HCT116 (cell line): ENCODE measurements around the gene CA5B. TPM values are rescaled to one million over a fixed set of nuclear protein-coding genes. Genes with fewer than 3 reads are reported as not detected.

Source experiments
- ATAC-seq: fragments of 200-7000 bp; cut with Tn5 transposase; 2 replicates; pipeline ENCODE4 v1.9.1; 2020; ENCODE audit warnings: mild to moderate bottlenecking, moderate library complexity
- BruUV-seq: library from RNA; stranded (reverse); fragments of 400-500 nt; replicated peaks from 2 replicates; lab custom pipeline; 2021; lab: Mats Ljungman, UMichigan
- CTCF ChIA-PET: fragments of 300-600 bp; sonication (Branson Sonifier 250); formaldehyde crosslinking; loops from one replicate; lab custom pipeline; 2021; ENCODE audit warnings: antibody characterized with exemption; lab: Charles Lee
- POLR2A ChIA-PET: fragments of 300-600, 350-600 bp; sonication (Branson Sonifier 250); formaldehyde crosslinking; loops from one replicate; lab custom pipeline; 2021; ENCODE audit warnings: antibody characterized with exemption; lab: Charles Lee
- RAD21 ChIA-PET, 2 experiments: fragments of 300-600 bp; sonication (Branson Sonifier 250); formaldehyde crosslinking; loops; one replicate each; lab custom pipeline; 2023; ENCODE audit warnings: low total read pairs in 2 of 2; ENCODE audit not compliant: uncharacterized antibody in 2 of 2, unreplicated experiment in 2 of 2, low non-redundant PET in 1 of 2; lab: Charles Lee
- DNase-seq: peaks from one replicate; pipeline ENCODE4 v3.0.0-alpha.2; 2010; ENCODE audit warnings: low read depth, low spot score
- H2AFZ ChIP-seq: fragments of 200-600 bp; shearing (Covaris generic), sonication (generic); 2 replicates; pipeline ENCODE4 v1.6.1; 2017; ENCODE audit warnings: low read depth, mixed run types, mixed read lengths, antibody characterized with exemption, low read length; ENCODE audit not compliant: poor library complexity, severe bottlenecking
- H3K27ac ChIP-seq: 2 replicates; pipeline ENCODE4 v1.5.1; 2012; ENCODE audit warnings: low read depth, low read length
- H3K27me3 ChIP-seq: fragments of 200-600 bp; sonication (generic); 2 replicates; pipeline ENCODE4 v1.6.1; 2016; ENCODE audit warnings: mixed run types, low read length, mixed read lengths; ENCODE audit not compliant: insufficient read depth
- H3K36me3 ChIP-seq, 2 experiments: fragments of 200-500 bp in 1 of 2; fragments of 200-600 bp in 1 of 2; sonication (Bioruptor generic) in 1 of 2; sonication (generic) in 1 of 2; 2 replicates each; pipeline versions ENCODE4 v1.5.1 to v1.6.1; 2014 to 2016; ENCODE audit warnings: low read length in 2 of 2, inconsistent platforms in 1 of 2, mixed read lengths in 1 of 2, mixed run types in 1 of 2; ENCODE audit not compliant: insufficient read depth in 2 of 2, control insufficient read depth in 1 of 2
- H3K4me1 ChIP-seq, 2 experiments: fragments of 200-600 bp in 1 of 2; sonication (generic) in 1 of 2; 2 replicates each; pipeline versions ENCODE4 v1.5.1 to v1.6.1; 2012 to 2017; ENCODE audit warnings: low read length in 2 of 2, inconsistent platforms in 1 of 2, mild to moderate bottlenecking in 1 of 2, mixed read lengths in 1 of 2, mixed run types in 1 of 2, moderate library complexity in 1 of 2; ENCODE audit not compliant: insufficient read depth in 2 of 2, control insufficient read depth in 1 of 2
- H3K4me2 ChIP-seq: fragments of 200-600 bp; sonication (generic); 2 replicates; pipeline ENCODE4 v1.6.1; 2017; ENCODE audit warnings: mixed run types, low read length, mixed read lengths
- H3K4me3 ChIP-seq, 2 experiments: fragments of 200-600 bp in 1 of 2; sonication (generic) in 1 of 2; replicated peaks in 1 of 2; 2 replicates each; pipeline ENCODE4 v1.5.1; 2011 to 2016; ENCODE audit warnings: low read length in 2 of 2, control low read depth in 1 of 2, low read depth in 1 of 2, mild to moderate bottlenecking in 1 of 2, mixed read lengths in 1 of 2, mixed run types in 1 of 2
- H3K79me2 ChIP-seq: fragments of 200-600 bp; sonication (generic); 2 replicates; pipeline ENCODE4 v1.6.1; 2017; ENCODE audit warnings: mild to moderate bottlenecking, mixed run types, low read length, moderate library complexity, mixed read lengths; ENCODE audit not compliant: insufficient read depth
- H3K9ac ChIP-seq: fragments of 200-600 bp; sonication (generic); 2 replicates; pipeline ENCODE4 v1.6.1; 2016; ENCODE audit warnings: low read length, mixed read lengths
- H3K9me2 ChIP-seq: fragments of 200-600 bp; sonication (generic), shearing (Covaris generic); 2 replicates; pipeline ENCODE4 v1.6.1; 2017; ENCODE audit warnings: mixed run types, mild to moderate bottlenecking, moderate library complexity; ENCODE audit not compliant: insufficient read depth
- H3K9me3 ChIP-seq, 2 experiments: fragments of 200-500 bp in 1 of 2; fragments of 200-600 bp in 1 of 2; sonication (Bioruptor generic) in 1 of 2; sonication (generic) in 1 of 2; 2 replicates each; pipeline ENCODE4 v1.6.1; 2014 to 2017; ENCODE audit warnings: low read length in 2 of 2, mixed read lengths in 2 of 2, inconsistent platforms in 1 of 2, low read depth in 1 of 2, mild to moderate bottlenecking in 1 of 2, mixed run types in 1 of 2, moderate library complexity in 1 of 2; ENCODE audit not compliant: control insufficient read depth in 1 of 2, insufficient read depth in 1 of 2
- H4K20me1 ChIP-seq: fragments of 200-600 bp; sonication (generic), shearing (Covaris generic); 2 replicates; pipeline ENCODE4 v1.6.1; 2017; ENCODE audit warnings: mixed run types, mild to moderate bottlenecking, moderate library complexity; ENCODE audit not compliant: insufficient read depth
- CBX3 ChIP-seq: IDR thresholded peaks from 2 replicates; pipeline ENCODE4 v1.6.1; 2012; ENCODE audit warnings: low read depth
- EZH2 ChIP-seq: fragments of 200-600 bp; sonication (generic); IDR thresholded peaks from 2 replicates; pipeline ENCODE4 v1.6.1; 2017; ENCODE audit warnings: antibody characterized with exemption, mixed run types
- POLR2A ChIP-seq: IDR thresholded peaks from 2 replicates; pipeline ENCODE4 v1.7.0; 2011; ENCODE audit warnings: borderline replicate concordance; ENCODE audit not compliant: insufficient read depth, insufficient read length; ENCODE audit errors: extremely low read depth
- SP1 ChIP-seq: IDR thresholded peaks from 2 replicates; pipeline ENCODE4 v1.6.1; 2012; ENCODE audit warnings: low read depth
- SRF ChIP-seq: IDR thresholded peaks from 2 replicates; pipeline ENCODE4 v1.6.1; 2012; ENCODE audit warnings: low read depth
- ZFX ChIP-seq: fragments of 450-650 bp; IDR thresholded peaks from 2 replicates; pipeline ENCODE4 v1.6.1; 2017
- ZNF274 ChIP-seq: fragments of 200-500 bp; sonication (Bioruptor generic); IDR thresholded peaks from 2 replicates; pipeline ENCODE4 v1.6.1; 2014; ENCODE audit warnings: mild to moderate bottlenecking, low read depth, low read length, inconsistent platforms
- intact Hi-C: fragments of 100-400 bp; cut with micrococcal nuclease; formaldehyde crosslinking; loops from 2 replicates; pipeline ENCODE4 v1.10.0; 2022
- total RNA-seq: library from RNA; stranded (reverse); gene quantifications from one replicate; pipeline ENCODE4 v1.2.1, GENCODE V29; 2021; ENCODE audit not compliant: unreplicated experiment
- TF ChIP-seq, protein P1 (sequence below): IDR thresholded peaks from 2 replicates; pipeline ENCODE4 v1.6.1; 2011; ENCODE audit warnings: mild to moderate bottlenecking, low read length, moderate library complexity; ENCODE audit not compliant: insufficient replicate concordance; ENCODE audit errors: extremely low read depth
- TF ChIP-seq, protein P2 (sequence below): IDR thresholded peaks from 2 replicates; pipeline ENCODE4 v1.6.1; 2012; ENCODE audit warnings: low read depth
- TF ChIP-seq, protein P3 (sequence below): IDR thresholded peaks from 2 replicates; pipeline ENCODE4 v1.6.1; 2012

CA5B gene
- total RNA-seq, 1 experiment from 2014 or later, result 5.5 TPM

DNA sequence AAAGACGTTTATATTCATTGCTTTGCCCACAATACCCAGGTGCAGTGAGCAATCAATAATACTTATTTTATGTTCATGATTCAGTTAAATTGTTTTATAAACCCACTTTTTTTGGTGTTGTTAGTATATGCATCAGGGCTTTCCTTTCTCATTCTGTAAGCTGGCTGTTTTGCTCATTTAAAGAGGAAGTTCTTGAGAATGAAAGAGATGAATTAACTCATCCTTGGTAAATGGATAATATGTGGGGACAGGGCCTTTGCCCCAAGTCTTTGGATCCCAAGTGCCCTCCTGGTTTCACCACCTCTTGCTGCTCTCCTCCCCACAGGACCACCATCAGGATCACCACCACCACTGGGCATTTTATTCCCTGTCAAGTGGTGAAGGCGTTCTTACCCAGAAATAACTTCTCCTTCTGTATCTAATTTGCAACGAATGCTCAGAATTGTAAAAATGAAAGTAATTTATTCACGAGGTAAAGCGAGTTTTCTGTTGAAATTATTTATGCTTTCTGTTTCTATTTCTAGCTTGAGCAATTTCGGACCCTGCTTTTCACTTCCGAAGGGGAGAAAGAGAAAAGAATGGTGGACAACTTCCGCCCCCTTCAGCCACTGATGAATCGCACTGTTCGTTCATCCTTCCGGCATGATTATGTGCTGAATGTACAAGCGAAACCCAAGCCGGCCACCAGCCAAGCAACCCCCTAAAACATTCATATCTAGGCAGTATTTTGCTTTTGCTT lies 44.1 kb downstream of the CA5B start:
- no peak overlapping the region for H3K9ac ChIP-seq
- no peaks in the 10 kb centered on the region for H3K9me3 ChIP-seq
- no peaks in the 10 kb centered on the region for H3K27me3 ChIP-seq
- no peaks in the 10 kb centered on the region for H3K79me2 ChIP-seq
- H3K9me2 ChIP-seq, result no peaks in the 10 kb centered on the region
- H2AFZ ChIP-seq, result no peak overlapping the region
- ATAC-seq, result no peak
- ChIA-PET CTCF (no interaction called here), RAD21 (no interaction called here), POLR2A (no interaction called here)
- intact Hi-C loops, result no loop called here
- H3K4me1 ChIP-seq, result no peaks in the 10 kb centered on the region
- no peak for DNase-seq
- TF ChIP-seq EZH2 (no peak), CBX3 (no peak)
- H3K36me3 ChIP-seq, result no peaks in the 10 kb centered on the region
- H3K4me2 ChIP-seq, result no peak overlapping the region
- H4K20me1 ChIP-seq, result no peaks in the 10 kb centered on the region
- no peak overlapping the region for H3K27ac ChIP-seq
- no peak overlapping the region for H3K4me3 ChIP-seq
- no TSS peak for BruUV-seq

DNA sequence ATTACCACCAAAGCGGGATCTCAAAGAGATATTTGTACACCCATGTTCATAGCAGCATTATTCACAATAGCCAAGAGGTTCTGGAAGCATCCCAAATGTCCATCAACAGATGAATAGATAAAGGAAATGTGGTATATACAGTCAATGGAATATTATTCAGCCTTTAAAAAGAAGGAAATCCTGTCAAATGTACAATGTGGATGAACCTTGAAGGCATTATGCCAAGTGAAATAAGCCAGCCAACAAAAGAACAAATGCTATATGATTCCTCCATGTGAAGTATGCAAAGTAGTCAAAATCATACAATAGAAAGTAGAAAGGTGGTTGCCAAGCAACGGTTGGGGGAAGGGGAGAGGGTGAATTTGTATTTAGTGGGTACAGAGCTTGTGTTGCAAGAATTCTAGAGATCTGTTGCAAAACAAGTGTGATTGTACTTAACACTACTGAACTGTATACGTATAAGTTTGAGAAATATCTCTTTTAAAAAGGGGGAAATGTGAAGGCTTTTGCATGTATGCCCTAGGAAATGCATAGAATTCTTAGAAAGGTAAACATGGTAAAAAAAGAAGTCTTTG lies 47.2 kb downstream of the CA5B start:
- Histone ChIP-seq H3K4me1 (peaks cover 4 to 5% of the 10 kb centered on the region in 2 experiments; a peak in 2 of 4 replicates), H3K36me3 (no peaks in the 10 kb centered on the region), H3K79me2 (no peaks in the 10 kb centered on the region), H3K9me3 (no peaks in the 10 kb centered on the region), H3K27ac (no peak overlapping the region), H3K27me3 (no peaks in the 10 kb centered on the region), H3K9ac (no peak overlapping the region), H3K4me3 (no peak overlapping the region), H4K20me1 (no peaks in the 10 kb centered on the region), H3K4me2 (no peak overlapping the region), H3K9me2 (no peaks in the 10 kb centered on the region), H2AFZ (no peak overlapping the region)
- BruUV-seq, result no TSS peak
- intact Hi-C loops, result no loop called here
- DNase-seq, result no peak
- ChIA-PET POLR2A (no interaction called here), RAD21 (no interaction called here), CTCF (no interaction called here)
- ATAC-seq, result no peak
- TF ChIP-seq, protein P1, sequence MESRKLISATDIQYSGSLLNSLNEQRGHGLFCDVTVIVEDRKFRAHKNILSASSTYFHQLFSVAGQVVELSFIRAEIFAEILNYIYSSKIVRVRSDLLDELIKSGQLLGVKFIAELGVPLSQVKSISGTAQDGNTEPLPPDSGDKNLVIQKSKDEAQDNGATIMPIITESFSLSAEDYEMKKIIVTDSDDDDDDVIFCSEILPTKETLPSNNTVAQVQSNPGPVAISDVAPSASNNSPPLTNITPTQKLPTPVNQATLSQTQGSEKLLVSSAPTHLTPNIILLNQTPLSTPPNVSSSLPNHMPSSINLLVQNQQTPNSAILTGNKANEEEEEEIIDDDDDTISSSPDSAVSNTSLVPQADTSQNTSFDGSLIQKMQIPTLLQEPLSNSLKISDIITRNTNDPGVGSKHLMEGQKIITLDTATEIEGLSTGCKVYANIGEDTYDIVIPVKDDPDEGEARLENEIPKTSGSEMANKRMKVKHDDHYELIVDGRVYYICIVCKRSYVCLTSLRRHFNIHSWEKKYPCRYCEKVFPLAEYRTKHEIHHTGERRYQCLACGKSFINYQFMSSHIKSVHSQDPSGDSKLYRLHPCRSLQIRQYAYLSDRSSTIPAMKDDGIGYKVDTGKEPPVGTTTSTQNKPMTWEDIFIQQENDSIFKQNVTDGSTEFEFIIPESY, result no peak
- TF ChIP-seq, protein P2, sequence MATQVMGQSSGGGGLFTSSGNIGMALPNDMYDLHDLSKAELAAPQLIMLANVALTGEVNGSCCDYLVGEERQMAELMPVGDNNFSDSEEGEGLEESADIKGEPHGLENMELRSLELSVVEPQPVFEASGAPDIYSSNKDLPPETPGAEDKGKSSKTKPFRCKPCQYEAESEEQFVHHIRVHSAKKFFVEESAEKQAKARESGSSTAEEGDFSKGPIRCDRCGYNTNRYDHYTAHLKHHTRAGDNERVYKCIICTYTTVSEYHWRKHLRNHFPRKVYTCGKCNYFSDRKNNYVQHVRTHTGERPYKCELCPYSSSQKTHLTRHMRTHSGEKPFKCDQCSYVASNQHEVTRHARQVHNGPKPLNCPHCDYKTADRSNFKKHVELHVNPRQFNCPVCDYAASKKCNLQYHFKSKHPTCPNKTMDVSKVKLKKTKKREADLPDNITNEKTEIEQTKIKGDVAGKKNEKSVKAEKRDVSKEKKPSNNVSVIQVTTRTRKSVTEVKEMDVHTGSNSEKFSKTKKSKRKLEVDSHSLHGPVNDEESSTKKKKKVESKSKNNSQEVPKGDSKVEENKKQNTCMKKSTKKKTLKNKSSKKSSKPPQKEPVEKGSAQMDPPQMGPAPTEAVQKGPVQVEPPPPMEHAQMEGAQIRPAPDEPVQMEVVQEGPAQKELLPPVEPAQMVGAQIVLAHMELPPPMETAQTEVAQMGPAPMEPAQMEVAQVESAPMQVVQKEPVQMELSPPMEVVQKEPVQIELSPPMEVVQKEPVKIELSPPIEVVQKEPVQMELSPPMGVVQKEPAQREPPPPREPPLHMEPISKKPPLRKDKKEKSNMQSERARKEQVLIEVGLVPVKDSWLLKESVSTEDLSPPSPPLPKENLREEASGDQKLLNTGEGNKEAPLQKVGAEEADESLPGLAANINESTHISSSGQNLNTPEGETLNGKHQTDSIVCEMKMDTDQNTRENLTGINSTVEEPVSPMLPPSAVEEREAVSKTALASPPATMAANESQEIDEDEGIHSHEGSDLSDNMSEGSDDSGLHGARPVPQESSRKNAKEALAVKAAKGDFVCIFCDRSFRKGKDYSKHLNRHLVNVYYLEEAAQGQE, result no peak
- TF ChIP-seq ZNF274 (no peak), EZH2 (no peak), ZFX (no peak), SP1 (no peak), POLR2A (no peak), CBX3 (no peak), SRF (no peak)
- TF ChIP-seq, protein P3, sequence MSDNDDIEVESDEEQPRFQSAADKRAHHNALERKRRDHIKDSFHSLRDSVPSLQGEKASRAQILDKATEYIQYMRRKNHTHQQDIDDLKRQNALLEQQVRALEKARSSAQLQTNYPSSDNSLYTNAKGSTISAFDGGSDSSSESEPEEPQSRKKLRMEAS, result no peak
